ENCODE measurements around the gene NTSR1.

NTSR1 gene

DNA sequence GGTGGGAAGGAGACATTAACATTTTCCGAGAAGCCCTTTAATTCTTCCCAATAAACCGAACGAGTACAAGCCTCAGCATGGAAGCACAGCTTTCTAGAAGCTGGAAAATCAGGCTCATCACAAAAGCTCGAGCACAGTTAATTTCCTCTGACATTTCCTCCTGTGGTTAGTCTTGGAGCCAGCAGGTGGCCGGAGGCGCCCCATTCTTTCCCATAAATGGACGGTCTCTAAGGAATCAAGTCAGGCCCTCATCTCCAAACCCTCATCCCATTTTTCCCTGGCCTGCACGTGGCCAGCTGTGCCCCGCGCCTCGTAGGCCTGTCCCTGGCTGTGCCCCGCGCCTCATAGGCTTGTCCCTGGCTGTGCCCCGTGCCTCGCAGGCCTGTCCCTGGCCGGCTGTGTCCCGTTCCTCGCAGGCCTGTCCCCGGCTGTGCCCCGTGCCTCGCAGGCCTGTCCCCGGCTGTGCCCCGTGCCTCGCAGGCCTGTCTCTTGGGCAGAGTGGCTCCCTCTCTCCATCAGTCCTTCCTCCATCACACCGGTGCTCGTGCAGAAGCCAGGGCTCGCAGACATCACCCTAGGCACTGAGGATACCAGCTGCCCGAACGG lies 19.7 kb upstream of the NTSR1 start:
- TF ChIP-seq, protein P1, sequence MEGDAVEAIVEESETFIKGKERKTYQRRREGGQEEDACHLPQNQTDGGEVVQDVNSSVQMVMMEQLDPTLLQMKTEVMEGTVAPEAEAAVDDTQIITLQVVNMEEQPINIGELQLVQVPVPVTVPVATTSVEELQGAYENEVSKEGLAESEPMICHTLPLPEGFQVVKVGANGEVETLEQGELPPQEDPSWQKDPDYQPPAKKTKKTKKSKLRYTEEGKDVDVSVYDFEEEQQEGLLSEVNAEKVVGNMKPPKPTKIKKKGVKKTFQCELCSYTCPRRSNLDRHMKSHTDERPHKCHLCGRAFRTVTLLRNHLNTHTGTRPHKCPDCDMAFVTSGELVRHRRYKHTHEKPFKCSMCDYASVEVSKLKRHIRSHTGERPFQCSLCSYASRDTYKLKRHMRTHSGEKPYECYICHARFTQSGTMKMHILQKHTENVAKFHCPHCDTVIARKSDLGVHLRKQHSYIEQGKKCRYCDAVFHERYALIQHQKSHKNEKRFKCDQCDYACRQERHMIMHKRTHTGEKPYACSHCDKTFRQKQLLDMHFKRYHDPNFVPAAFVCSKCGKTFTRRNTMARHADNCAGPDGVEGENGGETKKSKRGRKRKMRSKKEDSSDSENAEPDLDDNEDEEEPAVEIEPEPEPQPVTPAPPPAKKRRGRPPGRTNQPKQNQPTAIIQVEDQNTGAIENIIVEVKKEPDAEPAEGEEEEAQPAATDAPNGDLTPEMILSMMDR (IDR thresholded peaks at IDR 0.05; ENCODE audit: borderline replicate concordance, insufficient read depth, low read depth, low read length) = no peak
- no peak overlapping the region for H3K4me3 ChIP-seq (ENCODE audit: low read depth, low read length)

DNA sequence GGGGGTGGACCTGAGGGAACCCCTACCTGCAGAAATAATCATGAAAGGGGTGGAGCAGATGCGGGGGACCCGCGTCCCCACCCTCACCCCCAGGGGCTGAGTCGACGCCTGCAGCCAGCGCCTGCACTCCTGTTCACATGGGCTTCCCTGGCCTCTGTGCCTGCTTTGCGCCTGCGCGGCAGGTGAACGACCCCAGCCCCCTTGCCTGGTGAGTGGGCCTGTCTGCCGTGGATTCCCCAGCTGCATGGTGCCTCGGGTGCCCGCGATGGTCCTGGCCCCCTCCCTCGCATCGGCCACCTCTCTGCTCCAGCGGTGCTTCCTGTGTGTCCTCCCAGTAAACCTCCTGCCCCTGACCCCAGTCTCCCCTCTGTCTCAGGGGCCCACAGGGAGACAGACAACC lies 18.8 kb upstream of the NTSR1 start:
- no peak overlapping the region for H3K4me3 ChIP-seq (ENCODE audit: low read depth, low read length)

DNA sequence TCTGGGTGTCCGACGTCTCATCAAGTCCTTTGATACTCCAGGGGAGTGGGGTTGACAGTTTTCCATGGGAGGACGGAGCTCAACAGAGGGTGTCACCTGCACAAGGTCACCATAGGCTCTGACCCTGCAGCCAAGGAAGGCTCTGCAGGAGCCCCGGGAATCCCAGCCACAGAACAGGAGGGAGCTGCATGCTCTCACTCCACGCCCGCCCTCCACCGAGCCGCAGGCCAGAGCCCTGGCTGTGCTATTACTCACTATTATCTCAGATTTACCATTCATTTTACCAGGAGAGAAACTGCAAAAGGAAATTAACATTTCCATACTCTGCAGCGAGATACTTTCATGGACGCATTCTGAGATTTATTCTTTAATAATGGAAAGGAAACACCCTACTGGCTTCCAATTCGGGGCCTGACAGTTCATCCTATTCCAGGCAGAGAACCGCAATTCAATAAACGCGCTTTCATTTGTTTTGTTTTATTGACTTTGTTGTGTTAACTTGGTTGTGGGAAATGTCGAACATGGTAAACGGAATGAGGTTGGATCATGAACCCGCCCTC lies 18.3 kb upstream of the NTSR1 start:
- H3K4me3 ChIP-seq (ENCODE audit: low read depth, low read length) = no peak overlapping the region
- TF ChIP-seq, protein P1 (IDR thresholded peaks at IDR 0.05; ENCODE audit: borderline replicate concordance, insufficient read depth, low read depth, low read length) = no peak

More for the DNA sequence above, 18.8 kb upstream of the NTSR1 start:
- TF ChIP-seq, protein P1 (IDR thresholded peaks at IDR 0.05; ENCODE audit: borderline replicate concordance, insufficient read depth, low read depth, low read length) = no peak

DNA sequence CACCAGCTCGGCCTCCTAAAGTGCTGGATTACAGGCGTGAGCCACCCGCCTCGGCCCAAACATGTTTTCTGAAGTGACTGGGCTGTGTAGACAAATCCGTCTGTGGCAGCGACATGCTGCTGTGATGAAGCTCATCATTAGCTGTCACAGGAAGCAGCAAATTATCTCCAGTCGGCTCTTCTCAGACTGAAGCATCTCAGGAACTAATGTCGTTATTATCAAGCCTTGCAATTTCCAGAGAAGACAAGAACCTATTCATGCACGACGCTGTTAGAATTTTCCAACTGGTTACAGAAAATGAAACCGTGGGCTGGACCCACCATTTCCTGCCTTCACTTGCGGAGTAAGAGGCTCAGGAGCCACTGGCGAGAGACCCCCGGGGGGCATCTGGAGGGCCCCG lies 17.1 kb upstream of the NTSR1 start:
- no peak overlapping the region for H3K4me3 ChIP-seq (ENCODE audit: low read depth, low read length)
- TF ChIP-seq, protein P1 (IDR thresholded peaks at IDR 0.05; ENCODE audit: borderline replicate concordance, insufficient read depth, low read depth, low read length) = no peak

DNA sequence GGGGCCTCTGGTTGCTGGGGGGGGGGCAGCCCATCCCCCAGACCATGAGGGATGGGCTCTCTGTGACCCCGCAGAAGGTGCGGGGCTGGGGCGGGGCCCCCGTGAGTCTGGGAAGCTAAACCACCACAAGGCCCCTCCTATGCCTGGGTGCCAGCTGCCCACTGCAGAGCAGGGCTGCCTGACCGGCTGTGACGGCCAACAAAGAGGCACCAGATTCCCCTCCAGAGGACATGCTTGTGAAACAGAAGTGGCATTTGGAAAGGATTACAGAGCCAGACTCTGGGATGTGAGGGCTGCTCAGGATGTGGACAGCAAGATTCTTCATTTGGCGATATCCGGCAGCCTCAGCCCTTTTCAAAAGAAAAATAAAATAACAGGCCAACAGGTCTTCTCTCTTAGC lies 16.5 kb upstream of the NTSR1 start:
- no peak overlapping the region for H3K4me3 ChIP-seq (ENCODE audit: low read depth, low read length)
- TF ChIP-seq, protein P1 (IDR thresholded peaks at IDR 0.05; ENCODE audit: borderline replicate concordance, insufficient read depth, low read depth, low read length) = no peak

DNA sequence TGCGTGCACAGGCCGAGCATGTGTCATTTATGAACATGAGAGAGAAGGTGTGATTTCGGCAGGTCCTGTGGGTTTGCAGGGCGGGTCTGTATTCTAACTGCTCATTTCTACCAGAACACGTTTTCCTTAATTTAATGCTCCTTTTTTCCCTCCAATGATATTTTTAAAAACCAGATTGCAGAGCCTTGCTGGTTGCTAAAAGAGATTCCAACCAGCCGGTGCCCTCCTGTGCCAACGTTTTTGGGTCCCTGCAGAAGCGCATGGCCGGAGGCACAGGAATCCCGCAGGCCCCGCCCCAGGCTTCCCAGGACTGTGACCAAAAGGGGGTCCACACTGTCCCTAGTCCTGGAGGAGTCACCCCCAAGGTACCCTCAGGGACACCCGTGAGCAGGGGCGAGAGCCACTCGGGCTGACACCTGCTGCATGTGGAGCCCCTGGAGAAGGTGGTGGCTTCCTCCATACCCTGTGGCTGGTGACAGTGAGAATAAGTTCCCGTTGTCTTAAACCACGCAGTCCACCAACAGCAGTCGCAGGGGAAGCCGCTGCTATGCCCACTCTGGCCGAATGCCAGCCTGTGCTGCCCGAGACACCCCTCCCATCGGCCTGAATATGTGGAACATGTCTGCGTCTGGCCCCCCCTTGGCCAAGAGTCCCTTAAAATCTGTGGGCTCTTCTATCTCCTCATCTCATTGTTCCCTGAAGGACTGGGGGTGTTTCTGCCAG lies 15.7 kb upstream of the NTSR1 start:
- no peak overlapping the region for H3K4me3 ChIP-seq (ENCODE audit: low read depth, low read length)
- TF ChIP-seq, protein P1 (IDR thresholded peaks at IDR 0.05; ENCODE audit: borderline replicate concordance, insufficient read depth, low read depth, low read length) = no peak

DNA sequence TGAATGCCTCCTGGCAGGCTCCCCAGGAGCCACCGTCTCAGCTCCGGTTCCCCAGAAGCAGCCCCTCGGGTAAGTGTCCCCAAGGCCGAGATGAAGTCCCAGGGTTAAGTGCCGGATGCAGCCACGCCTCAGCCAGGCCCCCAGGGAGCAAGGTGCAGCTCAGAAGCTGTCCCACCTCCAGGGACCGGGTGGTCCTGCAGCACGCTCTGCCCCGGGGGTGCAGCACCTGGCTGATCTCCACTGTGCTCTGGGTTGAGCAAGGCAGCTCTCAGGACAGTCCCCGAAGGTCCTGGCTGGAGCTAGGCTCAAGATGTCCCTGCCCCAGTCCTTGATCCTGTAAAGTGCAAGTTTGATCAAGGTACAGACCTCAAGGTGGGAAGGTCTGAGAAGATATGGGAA lies 15.1 kb upstream of the NTSR1 start:
- TF ChIP-seq, protein P1 (IDR thresholded peaks at IDR 0.05; ENCODE audit: borderline replicate concordance, insufficient read depth, low read depth, low read length) = no peak
- H3K4me3 ChIP-seq (ENCODE audit: low read depth, low read length) = no peak overlapping the region
